Astrocyte of the spinal cord (primary cell): ENCODE results near the gene WWTR1.

Experiments used
- DNase-seq: peaks from one replicate; pipeline ENCODE4 v3.0.0; 2011; ENCODE audit warnings: low read depth, low spot score
- H3K4me3 ChIP-seq: 2 replicates; pipeline ENCODE4 v1.5.1; 2011; ENCODE audit warnings: low read depth, mild to moderate bottlenecking, low read length, moderate library complexity
- CTCF ChIP-seq: IDR thresholded peaks from 2 replicates; pipeline ENCODE4 v1.5.1; 2012; ENCODE audit warnings: low read depth, mild to moderate bottlenecking, low read length, inconsistent platforms
- in situ Hi-C: cut with HindIII; loops from 2 replicates; pipeline ENCODE4 v1.10.0; 2017; ENCODE audit warnings: low sequenced_read_pairs

WWTR1 gene

GRCh38 chr3:149514471-149514870 lies 143.4 kb downstream of the WWTR1 start:
- no peak for TF ChIP-seq CTCF
- in situ Hi-C loops = loop anchor here (25.0 kb wide), 1 partner anchor 248 kb away; the partner anchor contains the start of gene COMMD2
- DNase-seq = no peak
- H3K4me3 ChIP-seq = no peak overlapping the region

GRCh38 chr3:149512073-149512782 lies 145.6 kb downstream of the WWTR1 start:
- in situ Hi-C loops = loop anchor here (25.0 kb wide), 1 partner anchor 250 kb away; the partner anchor contains the start of gene COMMD2
- peak; percentile 62 for DNase-seq

GRCh38 chr3:149511040-149511626 lies 146.7 kb downstream of the WWTR1 start:
- no peak for DNase-seq
- H3K4me3 ChIP-seq = no peak overlapping the region
- no peak for TF ChIP-seq CTCF
- in situ Hi-C loops = loop anchor here (25.0 kb wide), 1 partner anchor 251 kb away; the partner anchor contains the start of gene COMMD2

More at GRCh38 chr3:149512073-149512782, 145.6 kb downstream of the WWTR1 start:
- peak; percentile 77 for TF ChIP-seq CTCF
- H3K4me3 ChIP-seq = no peak overlapping the region

GRCh38 chr3:149510480-149510879 lies 147.3 kb downstream of the WWTR1 start:
- H3K4me3 ChIP-seq = no peak overlapping the region
- DNase-seq = no peak
- in situ Hi-C loops = loop anchor here (25.0 kb wide), 1 partner anchor 252 kb away; the partner anchor contains the start of gene COMMD2
- no peak for TF ChIP-seq CTCF

GRCh38 chr3:149509526-149509925 lies 148.3 kb downstream of the WWTR1 start:
- H3K4me3 ChIP-seq = no peak overlapping the region
- DNase-seq = no peak
- no peak for TF ChIP-seq CTCF
- in situ Hi-C loops = loop anchor here (25.0 kb wide), 1 partner anchor 253 kb away; the partner anchor contains the start of gene COMMD2

GRCh38 chr3:149507491-149508324 lies 150.1 kb downstream of the WWTR1 start:
- DNase-seq = peak; percentile 45
- no peak for TF ChIP-seq CTCF
- in situ Hi-C loops = loop anchor here (25.0 kb wide), 1 partner anchor 255 kb away; the partner anchor contains the start of gene COMMD2
- no peak overlapping the region for H3K4me3 ChIP-seq
